Hepatocyte (in vitro differentiated cells): ENCODE data around the gene SNX24.

Experiments used
- EZH2 ChIP-seq: fragments of 200-600 bp; sonication (generic); IDR thresholded peaks from 2 replicates; pipeline ENCODE4 v1.6.1; 2016; ENCODE audit warnings: antibody characterized with exemption, mild to moderate bottlenecking, borderline replicate concordance
- TF ChIP-seq, protein P1 (sequence below): fragments of 200-600 bp; sonication (generic); IDR thresholded peaks from 2 replicates; pipeline ENCODE4 v1.5.1; 2016; ENCODE audit warnings: antibody characterized with exemption, mild to moderate bottlenecking; ENCODE audit not compliant: poor library complexity

DNA sequence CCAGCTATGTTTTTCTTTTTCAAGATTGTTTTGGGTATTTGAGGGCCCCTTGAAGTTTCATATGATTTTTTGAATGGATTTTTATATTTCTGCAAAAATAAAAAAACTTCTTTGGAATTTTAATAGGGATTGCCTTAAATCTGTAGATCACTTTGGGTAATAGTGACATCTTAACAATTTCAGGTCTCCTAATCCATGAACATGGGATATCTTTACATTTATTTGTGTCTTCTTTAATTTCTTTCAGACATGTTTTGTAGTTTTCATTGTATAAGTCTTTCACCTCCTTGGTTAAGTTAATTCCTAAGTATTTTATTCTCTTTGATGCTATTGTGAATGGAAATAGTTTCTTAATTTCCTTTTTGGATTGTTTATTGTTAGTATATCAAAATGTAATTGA lies 112.0 kb downstream of the SNX24 start:
- TF ChIP-seq, protein P1, sequence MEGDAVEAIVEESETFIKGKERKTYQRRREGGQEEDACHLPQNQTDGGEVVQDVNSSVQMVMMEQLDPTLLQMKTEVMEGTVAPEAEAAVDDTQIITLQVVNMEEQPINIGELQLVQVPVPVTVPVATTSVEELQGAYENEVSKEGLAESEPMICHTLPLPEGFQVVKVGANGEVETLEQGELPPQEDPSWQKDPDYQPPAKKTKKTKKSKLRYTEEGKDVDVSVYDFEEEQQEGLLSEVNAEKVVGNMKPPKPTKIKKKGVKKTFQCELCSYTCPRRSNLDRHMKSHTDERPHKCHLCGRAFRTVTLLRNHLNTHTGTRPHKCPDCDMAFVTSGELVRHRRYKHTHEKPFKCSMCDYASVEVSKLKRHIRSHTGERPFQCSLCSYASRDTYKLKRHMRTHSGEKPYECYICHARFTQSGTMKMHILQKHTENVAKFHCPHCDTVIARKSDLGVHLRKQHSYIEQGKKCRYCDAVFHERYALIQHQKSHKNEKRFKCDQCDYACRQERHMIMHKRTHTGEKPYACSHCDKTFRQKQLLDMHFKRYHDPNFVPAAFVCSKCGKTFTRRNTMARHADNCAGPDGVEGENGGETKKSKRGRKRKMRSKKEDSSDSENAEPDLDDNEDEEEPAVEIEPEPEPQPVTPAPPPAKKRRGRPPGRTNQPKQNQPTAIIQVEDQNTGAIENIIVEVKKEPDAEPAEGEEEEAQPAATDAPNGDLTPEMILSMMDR = no peak
- TF ChIP-seq EZH2 = no peak
